Kidney capillary endothelial cell (primary cell): Measurements from ENCODE around the gene TRIM65.
"Not testable (repeated sequence)": the region's sequence is repeated elsewhere in the genome, so short reads cannot be mapped to it uniquely, and the experiment has no call there.

Experiments used
- DNase-seq: peaks from one replicate; pipeline ENCODE4 v3.0.0-alpha.2; 2018; ENCODE audit warnings: low spot score

Gene TRIM65

DNA sequence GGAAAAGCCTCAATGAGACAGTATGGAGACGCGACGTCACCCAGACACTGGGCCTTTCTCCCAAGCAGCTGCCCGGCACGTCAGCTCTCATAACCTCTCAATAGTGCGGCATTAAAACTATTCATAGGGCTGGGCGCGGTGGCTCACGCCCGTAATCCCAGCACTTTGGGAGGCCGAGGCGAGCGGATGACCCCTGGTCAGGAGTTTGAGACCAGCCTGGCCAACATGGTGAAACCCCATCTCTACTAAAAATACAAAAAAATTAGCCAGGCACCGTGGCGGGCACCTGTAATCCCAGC, 45.1 kb downstream of the TRIM65 start:
- not testable (repeated sequence) for DNase-seq

DNA sequence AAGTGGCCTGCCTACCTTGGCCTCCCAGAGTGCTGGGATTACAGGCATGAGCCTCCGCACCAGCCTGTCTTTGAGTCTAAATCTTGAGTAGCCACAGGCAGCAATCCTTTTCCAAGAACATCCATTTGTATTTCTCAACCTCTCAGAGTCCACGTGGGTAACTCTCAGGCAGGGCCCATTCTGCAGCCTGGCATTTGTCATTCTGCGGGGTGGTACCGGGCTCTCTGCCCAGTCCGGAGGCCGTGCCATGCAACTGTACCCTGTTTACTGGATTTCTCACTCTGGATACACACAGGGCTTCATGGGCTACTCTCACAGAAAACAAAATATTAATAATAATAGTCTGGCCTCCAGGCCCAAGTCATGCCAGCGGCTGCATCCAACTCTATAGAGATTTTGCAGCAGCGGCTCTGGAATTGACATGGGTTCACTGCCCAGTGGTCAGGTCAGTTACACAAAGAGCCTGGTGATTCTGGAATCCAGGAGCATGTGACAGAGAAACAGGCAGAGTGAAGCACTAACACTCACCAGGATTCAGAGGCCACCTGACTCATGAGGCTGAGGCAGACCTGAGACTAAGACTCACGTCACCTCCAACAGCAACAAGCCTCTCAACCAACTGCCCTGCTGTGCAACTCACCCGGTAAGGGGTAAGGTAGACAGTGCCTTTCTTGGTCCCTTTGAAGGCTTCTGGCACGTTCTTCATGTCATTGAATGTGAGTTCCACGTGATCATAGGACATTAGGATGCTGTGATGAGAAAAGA, 45.6 kb downstream of the TRIM65 start:
- DNase-seq: no peak

DNA sequence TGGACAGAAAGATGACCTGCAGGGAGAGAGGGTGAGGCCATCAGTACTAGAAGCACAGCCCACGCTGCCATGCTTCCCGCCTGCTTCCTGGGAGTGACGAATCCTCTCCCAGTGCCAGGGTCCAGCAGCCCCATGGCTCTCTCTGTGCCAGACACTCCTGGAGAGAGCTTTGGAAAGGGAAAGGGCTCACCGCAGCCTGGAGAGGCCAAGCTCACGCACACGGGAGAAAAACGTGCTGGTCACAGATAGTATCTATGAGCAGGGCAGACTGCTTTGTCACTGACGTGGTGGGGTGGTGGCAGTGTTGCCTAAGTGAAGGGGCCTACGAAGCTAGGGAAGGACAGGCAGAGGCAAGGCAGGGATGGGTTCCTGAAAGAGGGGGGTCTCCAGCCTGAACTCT, 47.0 kb downstream of the TRIM65 start:
- no peak for DNase-seq

DNA sequence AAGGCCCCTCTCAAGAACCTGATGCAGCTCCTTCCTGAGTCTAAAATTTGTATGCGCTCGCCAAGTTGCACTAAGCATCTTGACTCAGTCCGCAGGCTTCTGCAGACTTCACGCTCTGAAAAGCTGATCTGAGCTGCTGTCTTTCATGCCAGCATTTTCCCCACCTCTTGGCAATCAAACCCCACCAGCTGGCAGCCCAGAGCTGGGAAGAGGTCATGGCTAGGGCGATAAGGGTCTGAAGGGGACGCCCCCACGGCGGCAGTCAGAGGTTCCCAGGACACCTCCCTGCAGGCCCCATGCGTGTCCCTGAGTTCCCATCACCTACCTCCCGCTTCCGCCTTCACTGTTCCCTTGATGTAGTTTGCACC, 47.5 kb downstream of the TRIM65 start:
- no peak for DNase-seq

DNA sequence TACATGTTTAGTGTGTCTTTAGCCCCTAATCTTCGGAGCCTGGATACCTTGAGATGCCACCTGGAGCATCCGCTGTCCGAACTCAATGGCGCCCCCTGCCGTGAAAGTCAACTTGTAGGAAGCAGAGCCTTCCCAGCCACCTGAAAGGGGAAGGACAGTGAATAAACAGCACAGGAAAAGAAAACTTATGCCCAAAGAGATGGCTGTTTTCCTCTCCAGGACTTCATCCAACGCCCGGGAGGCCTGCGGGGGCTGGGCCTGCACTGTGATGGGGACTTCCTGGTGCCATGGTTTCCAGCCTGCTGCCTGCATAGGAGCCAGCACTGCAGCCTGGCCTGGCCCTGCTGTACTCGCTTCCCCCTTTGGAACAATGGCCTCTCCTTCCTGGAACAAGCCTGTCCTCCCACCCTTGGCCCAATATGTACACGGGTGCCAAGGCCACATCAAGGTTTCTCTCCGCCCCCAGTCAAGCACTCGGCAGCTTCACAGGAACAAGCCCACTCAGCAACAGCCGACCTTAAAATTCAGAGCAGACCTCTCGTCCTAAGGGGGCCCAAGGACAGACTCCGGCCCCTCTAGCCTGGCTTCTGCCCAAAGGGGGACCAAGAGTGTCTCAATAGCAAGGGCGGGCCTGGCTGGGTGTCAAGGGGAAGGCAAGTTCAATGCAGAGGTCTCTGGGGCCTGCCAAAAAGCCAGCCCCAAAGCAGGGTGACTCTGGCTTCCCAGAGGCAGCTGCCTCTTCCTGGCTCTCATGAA, 48.0 kb downstream of the TRIM65 start:
- DNase-seq: peak; percentile 68

DNA sequence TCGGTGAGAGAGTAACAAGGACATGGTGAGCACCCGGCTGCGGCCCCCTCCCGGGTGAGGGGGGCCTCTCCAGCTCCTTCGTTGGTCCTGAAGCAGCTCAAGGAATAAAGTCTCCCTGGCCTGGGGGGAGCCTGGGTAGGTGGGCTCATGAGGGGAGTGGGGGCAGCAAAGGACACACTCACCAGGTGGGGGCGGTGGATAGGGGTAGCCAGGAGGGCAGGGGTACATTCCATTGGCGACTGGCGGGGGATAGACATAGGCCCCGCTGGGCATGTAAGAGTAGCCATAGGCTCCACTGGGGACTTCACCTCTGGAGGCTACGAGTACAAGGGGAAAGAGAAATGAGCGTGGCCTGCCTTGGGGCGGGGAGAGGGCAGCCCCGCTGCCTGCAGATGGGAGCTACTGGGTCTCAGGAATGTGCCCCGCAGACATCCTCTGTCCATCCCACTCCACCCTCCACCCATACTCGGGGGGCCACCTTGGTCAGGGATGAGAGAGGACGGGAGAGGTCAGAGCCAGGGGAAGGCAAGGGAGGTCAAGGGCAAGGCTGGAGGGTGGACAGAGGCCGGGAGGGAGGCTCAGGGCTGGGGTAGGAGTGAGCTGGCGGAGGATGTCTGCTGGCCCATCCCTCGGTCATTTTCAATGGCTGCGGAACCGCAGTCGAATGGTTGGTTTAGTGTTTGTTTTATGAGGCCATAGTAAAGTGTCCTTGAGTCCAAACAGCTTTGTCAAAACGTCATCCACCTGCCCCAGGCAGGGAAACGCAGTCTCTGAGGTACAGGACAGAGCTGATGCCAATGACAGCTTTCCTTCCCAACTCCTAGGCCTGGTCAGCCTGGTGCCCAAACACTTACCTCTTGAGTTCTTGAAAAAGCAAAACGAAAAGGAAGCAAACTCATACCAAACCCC, 48.9 kb downstream of the TRIM65 start:
- DNase-seq: no peak

DNA sequence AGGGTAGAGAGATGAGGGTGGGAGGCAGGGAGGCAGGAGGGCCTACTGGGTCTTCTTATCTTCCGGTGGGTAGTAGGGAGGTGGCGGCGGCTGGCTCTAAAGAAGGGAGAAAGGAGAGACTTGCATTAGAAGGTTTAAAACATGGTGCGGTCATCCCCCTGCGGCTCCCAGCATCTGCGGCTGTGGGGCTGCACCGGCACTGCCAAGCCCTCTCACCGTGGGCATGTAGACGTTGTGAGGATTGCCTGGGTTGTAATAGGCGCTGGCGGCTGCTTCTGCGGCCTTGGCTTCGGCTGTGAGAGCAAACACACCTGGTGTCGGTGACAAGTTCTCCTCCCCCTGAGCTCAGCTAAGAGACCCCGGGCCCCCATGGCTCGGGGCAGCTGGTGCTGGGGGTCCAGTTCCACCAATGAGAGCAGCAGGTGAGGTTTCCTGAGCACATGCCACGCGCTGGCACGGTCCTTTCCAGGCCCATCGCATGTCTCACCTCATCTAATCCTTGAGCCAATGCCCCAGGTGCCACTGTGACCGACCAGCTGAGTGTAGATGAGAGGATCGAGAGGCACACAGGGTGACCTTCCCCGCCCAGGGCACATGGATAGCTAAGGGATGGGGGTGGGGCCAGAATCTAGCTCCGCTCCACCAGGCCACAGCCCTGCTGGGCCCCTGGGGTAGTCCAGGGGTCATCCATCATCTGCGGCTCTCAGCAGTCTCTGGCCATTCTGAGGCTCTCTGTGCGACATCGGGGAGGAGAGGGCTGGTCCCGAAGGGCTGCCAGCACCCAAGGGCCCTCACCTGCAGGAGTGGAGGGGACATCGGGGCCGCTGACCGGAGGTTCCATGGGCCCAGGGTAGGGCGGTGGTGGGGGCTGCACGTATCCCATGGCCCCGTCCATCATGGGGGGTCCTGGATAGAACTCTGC, 49.8 kb downstream of the TRIM65 start:
- DNase-seq: no peak

DNA sequence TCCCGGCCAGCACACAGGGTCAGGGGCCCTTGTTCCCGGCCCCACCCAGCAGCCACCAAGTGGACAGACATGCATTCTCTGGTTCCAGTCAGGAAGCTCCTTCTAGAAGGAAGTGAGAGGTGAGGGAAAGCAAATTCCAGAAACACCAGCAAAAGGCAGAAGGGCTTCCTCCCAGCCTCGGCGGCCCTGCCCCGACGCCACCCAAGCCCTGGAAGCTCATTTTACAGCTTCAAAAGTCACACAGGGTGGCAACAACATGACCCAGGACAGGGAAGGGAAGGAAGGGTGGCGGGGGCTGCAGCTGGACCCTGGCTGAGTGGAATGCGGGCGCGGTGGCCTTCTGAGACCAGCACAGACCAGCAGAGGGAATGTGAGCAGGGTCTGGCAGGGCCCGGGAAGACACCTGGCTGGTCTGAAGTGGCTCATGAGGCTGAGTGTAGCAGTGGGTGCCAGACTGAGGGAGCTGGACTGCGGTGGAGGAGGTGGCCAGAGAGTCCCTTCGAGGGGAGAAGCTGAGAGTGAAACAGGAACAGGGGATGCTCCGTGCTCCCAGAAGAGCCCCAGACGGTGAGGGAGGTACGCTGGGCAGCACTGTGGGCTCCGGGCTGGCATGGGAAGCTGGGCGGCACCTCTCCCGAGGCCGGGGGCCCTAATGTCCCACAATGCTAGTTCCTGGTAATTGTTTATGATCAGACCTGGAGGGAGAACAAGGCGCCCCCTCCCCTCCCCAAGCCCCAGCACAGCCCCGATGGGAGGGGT, 50.6 kb downstream of the TRIM65 start:
- no peak for DNase-seq

DNA sequence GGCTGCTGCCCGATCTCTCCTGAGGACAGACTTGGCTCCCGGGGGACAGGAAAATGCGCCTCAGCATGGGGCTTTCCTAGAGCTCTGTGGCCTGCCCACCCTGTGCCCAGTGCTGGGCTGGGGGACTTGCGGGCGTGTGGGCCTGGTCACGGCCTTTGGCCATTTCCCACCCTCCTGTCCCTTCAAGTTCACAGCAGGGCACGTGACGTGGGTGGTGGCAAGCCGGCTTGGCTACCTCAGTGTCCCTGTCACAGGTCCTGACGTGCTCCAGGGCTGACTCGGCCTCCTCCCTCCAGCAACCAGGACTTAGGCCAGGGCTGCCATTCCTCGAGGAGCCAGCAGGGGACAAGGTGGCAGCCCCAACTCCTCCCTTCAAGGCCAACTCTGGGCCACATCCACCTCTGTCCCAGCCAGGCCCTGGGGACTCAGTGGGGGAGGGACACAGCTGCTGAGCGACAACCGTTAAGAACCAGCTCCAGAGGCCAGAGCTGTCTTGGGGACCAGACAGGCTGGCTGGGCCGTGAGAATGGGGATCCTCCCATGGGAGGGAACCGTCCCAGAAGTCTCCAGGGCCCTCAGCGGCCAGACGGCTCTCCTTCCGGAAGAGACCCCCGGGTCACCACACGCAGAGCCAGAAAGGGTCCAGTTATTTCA, 51.6 kb downstream of the TRIM65 start:
- DNase-seq: peak; percentile 78

DNA sequence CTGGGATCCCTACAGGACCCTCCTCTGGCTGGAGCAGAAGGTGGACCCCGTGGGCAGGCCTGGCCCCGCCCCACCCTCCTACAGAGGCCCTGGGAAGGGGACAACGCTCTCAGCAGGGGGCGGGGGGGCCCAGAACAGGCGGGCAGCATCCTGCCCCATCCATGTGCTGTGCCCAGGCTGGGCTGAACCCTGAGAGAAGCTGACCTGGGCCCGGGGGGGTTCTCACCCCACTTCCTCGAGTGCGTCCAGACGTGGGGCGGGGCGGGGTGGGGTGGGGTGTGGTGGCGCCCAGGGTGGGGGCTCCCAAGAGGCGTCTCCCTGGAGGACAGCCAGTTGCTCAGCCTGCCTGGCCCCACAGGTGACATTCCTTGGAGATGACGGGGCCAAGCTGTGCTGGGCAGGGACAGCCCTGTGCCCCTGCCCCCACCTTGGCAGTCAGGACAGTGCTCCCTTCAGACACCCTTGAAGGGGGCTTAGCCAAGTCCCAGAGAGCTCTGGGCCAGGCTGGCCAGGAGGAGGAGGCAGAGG, 52.2 kb downstream of the TRIM65 start:
- no peak for DNase-seq

DNA sequence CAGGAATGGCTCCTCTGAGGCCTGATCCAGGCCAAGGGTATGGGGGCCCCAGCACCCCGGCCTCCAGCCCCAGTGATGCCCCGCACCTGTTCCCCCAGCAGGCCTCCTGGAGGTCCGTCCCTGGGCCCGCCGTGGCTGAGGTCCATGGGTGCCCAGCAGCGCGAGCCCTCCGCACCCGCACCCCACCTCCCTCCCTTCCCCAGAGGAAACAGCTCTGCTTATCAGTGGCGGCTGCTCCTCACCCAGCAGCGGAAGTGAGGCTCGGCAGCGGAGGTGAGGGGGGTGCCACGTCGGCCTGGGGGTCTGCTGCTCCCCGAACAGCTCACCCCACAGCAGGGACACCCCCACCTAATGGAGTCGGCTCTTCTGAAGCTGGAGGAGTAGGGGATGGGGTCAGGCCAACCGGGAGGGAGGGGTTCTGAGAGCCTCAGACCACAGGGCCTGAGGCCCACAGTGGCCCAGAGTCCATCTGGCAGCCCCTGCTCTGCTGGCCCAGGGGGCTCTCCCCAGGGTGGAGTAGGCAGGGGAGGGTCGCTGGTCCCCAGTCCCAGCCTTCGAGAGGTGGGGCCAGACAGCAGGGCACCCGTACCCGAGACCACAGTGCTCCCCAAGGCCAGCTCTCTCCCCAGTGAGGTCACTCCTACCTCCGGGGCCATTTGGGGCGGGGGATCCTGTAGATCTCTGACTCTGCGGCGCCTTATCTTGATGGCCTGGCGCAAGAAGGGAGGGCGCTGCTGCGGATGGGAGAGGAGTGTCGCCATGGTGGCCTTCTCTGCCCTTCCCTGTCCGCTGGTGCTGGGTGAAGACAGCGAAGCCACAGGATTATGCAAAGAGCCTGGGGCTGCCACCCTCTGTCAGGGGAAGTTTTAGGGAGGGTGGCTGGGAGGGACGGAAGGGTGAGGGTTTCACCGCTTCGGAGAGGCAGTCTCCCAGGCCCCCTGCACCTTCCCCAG, 52.9 kb downstream of the TRIM65 start, which contains the start of gene UNC13D:
TSS of gene UNC13D (minus strand) at position 828 of the 953 bp plus-strand sequence. CDS start at position 761, 67 bp downstream.
- DNase-seq: no peak

DNA sequence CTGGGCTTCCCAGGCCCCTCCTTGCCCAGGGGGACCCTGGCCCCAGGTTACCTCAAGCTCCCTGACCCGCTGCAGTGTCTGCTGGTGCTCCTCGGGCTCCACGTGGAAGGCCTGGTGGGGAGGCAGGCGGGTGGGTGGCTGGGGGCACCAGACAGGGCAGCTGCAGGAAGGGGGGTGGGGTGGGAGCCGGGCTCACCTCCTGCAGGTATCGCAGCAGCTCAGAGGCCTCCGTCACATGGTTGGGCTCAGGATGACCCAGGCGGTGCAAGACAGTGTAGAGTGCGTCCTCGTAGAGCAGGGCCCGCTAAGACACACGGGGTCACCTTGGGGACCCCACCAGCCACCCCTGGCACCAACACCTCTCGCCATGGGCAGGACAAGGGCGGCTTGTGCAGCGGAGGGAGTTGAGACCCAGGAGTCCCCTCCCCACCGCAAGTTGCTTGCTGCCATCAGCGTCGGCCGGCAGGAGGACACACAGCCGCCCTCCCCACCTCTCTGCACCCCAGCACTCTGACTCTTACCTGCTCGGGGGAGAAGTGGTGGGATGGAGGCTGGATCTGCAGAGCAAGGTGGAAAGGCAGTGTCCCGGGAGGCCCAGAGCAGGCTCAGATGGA, 53.7 kb downstream of the TRIM65 start:
- no peak for DNase-seq

DNA sequence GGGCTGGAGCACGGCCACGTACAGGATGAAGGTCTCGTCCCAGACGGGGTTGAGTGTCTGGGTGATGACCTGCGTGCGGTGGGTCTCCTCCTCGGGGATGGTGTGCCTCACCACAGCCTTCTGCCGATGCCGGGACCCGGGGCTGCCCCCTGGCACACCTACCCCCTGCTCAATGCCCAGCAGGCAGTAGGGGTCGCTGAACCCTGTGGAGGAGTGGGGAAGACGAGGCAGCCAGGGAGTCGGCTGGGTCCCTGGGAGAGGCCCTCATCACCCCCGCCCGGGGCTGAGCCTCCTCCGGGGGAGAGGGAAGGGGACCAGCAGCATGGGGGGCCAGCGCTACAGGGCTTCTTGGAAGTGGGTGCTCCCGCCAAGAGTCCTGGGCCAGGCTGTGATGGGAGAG, 54.3 kb downstream of the TRIM65 start:
- no peak for DNase-seq

DNA sequence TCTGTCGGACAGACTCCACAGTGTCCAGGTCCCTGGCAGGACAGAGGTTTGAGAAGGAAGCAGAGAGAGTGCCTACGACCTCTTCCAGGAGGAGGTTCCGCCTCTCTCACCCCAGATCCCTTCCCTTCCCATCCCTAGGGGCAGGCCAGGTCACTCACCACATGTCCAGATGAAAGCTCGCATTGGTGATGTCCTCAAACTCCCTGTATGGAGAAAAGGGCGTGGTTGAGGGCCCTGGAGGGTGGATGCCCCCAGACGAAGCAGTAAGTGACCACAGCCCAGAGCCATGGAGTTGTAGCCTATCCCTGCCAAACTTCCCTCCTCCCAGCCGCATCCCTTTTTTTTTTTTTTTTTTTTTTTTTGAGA, 56.0 kb downstream of the TRIM65 start:
- DNase-seq: no peak

DNA sequence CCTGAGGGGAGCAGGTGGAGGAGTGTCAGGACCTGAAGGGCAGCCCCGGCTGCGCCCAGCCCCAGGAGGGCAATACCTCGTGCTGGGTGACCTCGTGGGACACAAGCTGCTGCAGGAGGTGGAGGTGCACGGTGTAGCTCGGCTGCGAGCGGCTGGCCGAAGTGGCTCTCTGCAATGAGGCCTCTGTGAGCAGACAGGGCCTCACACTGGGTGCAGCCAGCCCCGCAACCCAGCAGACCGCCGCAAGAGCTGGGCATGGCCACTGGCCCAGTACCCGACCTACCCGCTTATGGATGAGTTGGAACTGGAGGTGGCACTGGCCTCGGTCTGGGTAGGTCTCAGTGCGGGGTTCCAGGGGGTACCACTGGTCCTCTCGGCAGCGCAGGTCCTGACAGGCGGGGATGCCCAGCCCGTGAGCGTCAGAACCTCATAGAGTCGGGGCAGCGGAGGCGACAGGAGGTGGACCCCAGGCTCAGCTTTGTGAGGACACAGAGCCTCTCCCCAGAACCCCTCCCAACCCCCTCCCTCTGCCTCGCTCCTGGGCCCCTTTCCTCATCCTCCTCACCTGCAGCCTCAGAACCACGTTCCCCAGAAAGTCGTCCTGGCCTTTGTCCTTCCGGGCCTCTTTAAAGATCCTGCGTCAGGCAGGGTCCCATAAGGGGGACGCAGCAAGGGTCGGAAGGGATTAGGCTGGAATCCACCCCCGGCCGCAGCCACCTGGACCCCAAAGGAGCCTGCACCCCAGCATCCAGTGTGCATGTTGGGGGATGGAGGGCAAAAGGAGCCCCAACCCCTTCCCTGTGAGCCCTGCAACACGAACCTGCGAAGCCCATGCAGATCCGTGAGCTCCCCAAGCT, 56.6 kb downstream of the TRIM65 start:
- DNase-seq: no peak
